ENCODE results near the gene CD2AP. TPM values are rescaled to one million over a fixed set of nuclear protein-coding genes. Genes with fewer than 3 reads are reported as not detected.

CD2AP gene
- total RNA-seq, 1 experiment from 2014 or later: 43.8 TPM

- no peaks in the 10 kb centered on the region for H3K36me3 ChIP-seq (ENCODE audit: control insufficient read depth in 1 of 2, insufficient read depth in 2 of 2, low read length in 2 of 2)
- no peak overlapping the region for H3K9ac ChIP-seq (ENCODE audit: low read length)
- H3K27ac ChIP-seq (ENCODE audit: low read depth, low read length): no peak overlapping the region
- H4K20me1 ChIP-seq (ENCODE audit: insufficient read depth): no peaks in the 10 kb centered on the region
- H3K27me3 ChIP-seq (ENCODE audit: insufficient read depth, low read length): no peaks in the 10 kb centered on the region
- no peak overlapping the region for H3K4me2 ChIP-seq (ENCODE audit: low read length)
- ATAC-seq: no peak
- TF ChIP-seq CTCF (IDR thresholded peaks at IDR 0.05 in 2 of 3, conservative IDR thresholded peaks at IDR 0.05 in 1 of 3; ENCODE audit: borderline replicate concordance in 1 of 3, insufficient read depth in 1 of 3, low read depth in 2 of 3, low read length in 2 of 3) (no peak), TCF7L2 (IDR thresholded peaks at IDR 0.05; ENCODE audit: borderline replicate concordance, extremely low read depth, insufficient read depth, insufficient read length) (no peak), ATF3 (IDR thresholded peaks at IDR 0.05) (no peak), SIN3A (IDR thresholded peaks at IDR 0.05; ENCODE audit: low read depth) (no peak), POLR2A (IDR thresholded peaks at IDR 0.05; ENCODE audit: borderline replicate concordance, extremely low read depth, insufficient read depth, insufficient read length) (no peak), ZNF274 (IDR thresholded peaks at IDR 0.05; ENCODE audit: low read depth, low read length) (no peak), ZFX (IDR thresholded peaks at IDR 0.05) (no peak), CBX3 (IDR thresholded peaks at IDR 0.05; ENCODE audit: low read depth) (no peak), YY1 (IDR thresholded peaks at IDR 0.05; ENCODE audit: extremely low read depth, insufficient replicate concordance, low read depth, low read length) (no peak), EZH2phosphoT487 (IDR thresholded peaks at IDR 0.05; ENCODE audit: borderline replicate concordance) (no peak)
- ChIA-PET RAD21 (ENCODE audit: low non-redundant PET in 1 of 2, low total read pairs in 2 of 2, uncharacterized antibody in 2 of 2, unreplicated experiment in 2 of 2) (no interaction called here), CTCF (no interaction called here), POLR2A (no interaction called here)
- intact Hi-C loops (cut with micrococcal nuclease): no loop called here
- no peaks in the 10 kb centered on the region for H3K4me1 ChIP-seq (ENCODE audit: control insufficient read depth in 1 of 2, insufficient read depth in 2 of 2, low read length in 2 of 2)
- H3K4me3 ChIP-seq (replicated peaks in 1 of 2; ENCODE audit: low read depth in 1 of 2, low read length in 2 of 2): no peak overlapping the region
- no peaks in the 10 kb centered on the region for H3K79me2 ChIP-seq (ENCODE audit: insufficient read depth, low read length)
- no peaks in the 10 kb centered on the region for H3K9me3 ChIP-seq (ENCODE audit: control insufficient read depth in 1 of 2, insufficient read depth in 1 of 2, low read depth in 1 of 2, low read length in 2 of 2)
- H3K9me2 ChIP-seq (ENCODE audit: insufficient read depth): no peaks in the 10 kb centered on the region
- no peak overlapping the region for H2AFZ ChIP-seq (ENCODE audit: low read depth, low read length, poor library complexity, severe bottlenecking)
- no TSS peak for BruUV-seq (replicated peaks)
- no peak for DNase-seq (ENCODE audit: low read depth, low spot score)
Observed at GRCh38 chr6:47438481-47439347, 38.9 kb upstream of the CD2AP start.
